Measurements from ENCODE around the gene ZNF319.

DNA sequence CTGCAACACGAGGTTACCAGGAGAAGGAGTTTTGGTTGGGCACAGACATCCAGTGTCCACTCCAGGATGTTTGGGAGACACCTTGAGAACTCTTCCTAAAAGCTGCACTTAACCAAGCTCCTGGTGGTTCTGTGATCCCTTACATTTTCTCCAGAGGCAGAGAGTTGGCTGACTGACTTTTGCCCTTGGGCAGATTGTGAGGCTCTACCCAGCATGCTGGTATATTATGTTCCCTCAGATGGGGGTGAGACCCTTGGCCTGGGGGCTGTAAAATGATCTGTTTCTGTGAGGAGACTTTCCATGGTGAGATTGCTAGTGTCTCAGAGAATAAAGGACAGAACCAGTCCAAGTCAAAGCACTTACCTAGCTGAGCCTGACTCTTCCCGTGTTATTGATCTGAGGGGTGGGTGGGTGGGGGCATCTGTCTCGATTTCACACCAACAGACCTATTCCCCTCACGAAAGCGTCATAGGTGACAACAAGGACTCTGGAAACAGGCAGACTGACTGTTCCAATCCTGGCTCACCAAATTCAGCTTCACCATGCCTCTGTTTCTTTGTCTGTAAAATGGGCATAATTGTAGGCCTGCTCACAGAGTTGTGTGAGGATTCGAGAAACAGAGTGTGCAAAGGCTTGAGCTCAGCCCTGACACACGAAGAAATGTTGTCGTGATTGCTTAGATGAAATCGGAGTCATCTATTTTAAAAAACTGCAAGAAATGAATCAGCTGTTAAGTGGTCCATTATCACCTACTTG, 12.9 kb upstream of the ZNF319 start:
- TF ChIP-seq, protein P1, sequence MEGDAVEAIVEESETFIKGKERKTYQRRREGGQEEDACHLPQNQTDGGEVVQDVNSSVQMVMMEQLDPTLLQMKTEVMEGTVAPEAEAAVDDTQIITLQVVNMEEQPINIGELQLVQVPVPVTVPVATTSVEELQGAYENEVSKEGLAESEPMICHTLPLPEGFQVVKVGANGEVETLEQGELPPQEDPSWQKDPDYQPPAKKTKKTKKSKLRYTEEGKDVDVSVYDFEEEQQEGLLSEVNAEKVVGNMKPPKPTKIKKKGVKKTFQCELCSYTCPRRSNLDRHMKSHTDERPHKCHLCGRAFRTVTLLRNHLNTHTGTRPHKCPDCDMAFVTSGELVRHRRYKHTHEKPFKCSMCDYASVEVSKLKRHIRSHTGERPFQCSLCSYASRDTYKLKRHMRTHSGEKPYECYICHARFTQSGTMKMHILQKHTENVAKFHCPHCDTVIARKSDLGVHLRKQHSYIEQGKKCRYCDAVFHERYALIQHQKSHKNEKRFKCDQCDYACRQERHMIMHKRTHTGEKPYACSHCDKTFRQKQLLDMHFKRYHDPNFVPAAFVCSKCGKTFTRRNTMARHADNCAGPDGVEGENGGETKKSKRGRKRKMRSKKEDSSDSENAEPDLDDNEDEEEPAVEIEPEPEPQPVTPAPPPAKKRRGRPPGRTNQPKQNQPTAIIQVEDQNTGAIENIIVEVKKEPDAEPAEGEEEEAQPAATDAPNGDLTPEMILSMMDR (IDR thresholded peaks at IDR 0.05) = no peak
- TF ChIP-seq POLR2A (IDR thresholded peaks at IDR 0.05) = no peak

All from thyroid gland (tissue), 4 donors.